Activated CD8-positive, alpha-beta memory T cell treated with anti-CD3 and anti-CD28 coated beads for 48 hours (primary cell): ENCODE data around the gene STKLD1.
A peak's percentile ranks its signal among the peaks of the same experiment; 100 is the strongest.
"Not testable (repeated sequence)": the region's sequence is repeated elsewhere in the genome, so short reads cannot be mapped to it uniquely, and the experiment has no call there.

ENCODE experiments used
- DNase-seq, 3 experiments: peaks; one replicate each; pipeline ENCODE4 v3.0.0-alpha.2; 2020; ENCODE audit warnings: low read depth in 2 of 3, low spot score in 2 of 3

Gene STKLD1

DNA sequence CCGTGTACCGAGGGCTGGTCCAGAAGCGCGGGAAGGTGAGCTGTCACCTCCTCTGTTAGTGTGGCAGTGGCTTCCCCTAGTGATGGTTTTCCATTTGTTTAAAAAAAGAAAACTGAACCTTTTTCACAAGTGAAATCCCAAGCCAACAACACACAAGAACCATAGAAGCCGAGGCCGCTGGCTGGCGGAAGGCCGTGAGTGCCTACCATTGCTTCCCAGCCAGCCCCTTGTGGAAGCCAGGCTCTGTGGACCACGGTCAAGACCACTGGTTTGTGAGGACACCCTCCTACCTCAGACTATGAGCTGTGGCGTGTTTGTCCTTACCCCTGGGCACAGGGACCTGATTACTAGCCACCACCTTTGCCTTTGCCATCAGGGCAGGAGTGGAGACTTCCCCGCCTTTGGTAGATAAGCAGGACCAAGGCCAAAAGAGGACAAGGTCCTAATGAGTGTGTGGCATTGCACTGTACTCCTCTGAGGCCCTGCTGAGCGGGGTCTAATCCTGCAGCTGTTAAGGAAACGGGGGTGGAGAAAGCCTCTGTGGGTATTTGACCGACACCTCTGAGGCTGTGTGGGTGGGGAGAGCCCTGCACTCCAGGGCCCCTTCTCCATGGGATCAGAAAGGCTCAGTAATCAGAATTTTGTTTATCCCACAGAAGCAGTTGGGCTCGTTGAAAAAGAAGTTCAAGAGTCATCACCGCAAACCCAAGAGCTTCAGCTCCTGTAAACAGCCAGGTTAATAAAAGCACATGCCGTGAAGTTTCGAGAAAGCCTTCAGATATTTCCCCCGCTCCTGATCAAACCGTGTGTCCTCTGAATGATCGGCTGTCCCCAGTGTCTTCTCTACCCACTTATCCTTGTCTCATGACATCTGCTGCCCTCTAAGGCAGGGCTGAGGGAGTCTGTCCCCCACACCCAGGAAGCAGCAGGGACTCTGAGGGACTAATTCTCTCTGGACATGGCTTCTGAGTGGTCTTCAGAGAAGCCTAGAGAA is 15.5 kb upstream of the STKLD1 start:
- DNase-seq, result no peak

DNA sequence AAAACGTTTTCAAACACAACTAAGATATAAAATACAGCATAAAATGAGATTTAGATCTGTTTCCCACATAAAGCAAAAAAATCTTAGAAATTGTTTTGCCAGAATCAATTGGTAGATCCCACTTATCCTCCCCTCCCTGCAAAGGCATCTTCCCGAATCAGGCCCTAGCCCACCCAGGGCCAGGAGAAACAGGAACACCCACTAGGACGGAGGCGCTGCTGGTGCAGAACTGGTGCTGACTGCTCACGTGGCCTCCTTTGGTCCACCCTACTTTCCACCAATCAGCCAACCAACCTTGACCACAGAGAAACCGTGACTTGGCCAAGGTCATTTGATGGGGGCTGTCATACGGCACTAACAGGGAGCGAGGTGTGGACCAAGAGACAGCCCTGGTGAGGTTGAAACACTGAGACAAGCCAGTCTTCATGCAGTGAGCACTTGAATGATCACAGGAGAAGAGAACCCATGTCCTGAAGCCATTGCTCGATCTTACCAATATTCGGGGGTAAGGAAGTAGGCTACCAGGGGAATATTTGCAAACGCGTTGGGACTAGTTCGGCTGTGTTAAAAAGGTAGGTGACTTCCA is 14.6 kb upstream of the STKLD1 start:
- no peak for DNase-seq

DNA sequence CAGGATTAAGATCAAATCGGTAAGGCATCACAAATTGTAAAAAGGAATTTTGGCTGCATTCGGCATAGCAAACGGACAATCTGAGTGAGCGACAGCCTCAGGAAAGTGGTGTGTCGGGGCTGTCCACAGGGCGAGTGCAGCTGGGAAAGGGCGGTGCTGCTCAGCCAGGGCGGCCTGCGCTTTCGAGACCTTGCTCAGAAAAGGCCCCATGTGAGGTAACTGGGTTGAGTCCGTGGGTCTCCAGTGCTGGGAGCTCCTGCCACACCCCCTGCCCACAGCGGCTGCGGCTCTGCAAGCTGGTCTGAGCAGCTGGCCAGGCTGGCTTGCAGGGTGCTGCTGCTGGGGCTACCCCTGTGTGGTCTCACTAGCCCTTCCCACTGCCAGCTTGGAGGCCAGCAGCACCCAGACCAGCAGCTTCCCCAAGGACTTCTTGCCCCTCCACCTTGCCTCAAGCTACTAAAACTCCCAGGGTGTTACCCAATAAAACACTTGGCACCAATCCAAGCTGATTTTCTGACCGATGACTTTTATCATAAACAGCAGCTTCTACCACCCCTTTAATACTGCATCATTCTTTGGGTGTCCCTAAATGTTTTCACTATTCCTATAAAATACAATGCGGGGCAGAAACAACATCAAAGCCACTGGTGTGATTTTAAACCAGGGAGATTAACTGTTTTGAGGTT is 13.7 kb upstream of the STKLD1 start:
- DNase-seq, result no peak

DNA sequence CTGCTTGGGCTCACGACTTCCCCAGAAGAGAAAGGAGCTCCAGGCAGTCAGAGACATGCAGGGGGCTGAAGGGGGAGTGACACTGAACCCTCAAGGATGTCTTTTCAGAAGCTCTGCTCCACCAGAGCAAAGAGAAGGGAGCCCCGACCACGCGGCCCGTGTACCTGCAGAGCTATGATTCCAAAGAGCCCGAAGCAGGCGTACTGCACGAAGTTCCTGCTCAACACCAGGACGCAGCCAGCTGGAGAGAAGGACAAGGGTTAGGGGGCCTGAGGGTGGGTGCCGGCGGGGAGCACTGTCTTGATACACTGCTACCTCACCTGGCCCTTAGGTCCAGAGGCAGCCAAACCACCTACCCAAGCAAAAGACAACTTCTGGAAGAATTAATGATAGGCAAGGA is 9.7 kb upstream of the STKLD1 start:
- DNase-seq, result no peak

DNA sequence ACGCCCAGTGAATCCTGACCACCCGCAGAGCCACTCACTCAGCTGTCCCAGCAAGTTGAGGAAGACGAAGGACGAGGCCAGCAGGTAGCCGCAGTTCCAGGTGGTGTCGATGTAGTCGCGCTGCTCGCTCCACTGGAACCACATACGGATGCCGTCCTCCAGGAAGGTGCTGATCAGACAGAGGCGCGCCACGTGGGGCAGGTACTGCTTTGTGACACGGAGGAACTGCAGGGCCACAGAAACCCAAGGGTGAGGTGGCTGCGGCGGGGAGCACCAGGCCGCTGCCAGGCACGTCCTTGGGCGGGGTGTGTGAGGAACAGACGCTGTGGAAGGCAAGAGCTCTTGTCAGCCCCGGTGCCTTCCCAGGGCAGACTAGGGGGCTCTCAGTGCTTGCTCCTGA is 8.9 kb upstream of the STKLD1 start:
- no peak for DNase-seq

DNA sequence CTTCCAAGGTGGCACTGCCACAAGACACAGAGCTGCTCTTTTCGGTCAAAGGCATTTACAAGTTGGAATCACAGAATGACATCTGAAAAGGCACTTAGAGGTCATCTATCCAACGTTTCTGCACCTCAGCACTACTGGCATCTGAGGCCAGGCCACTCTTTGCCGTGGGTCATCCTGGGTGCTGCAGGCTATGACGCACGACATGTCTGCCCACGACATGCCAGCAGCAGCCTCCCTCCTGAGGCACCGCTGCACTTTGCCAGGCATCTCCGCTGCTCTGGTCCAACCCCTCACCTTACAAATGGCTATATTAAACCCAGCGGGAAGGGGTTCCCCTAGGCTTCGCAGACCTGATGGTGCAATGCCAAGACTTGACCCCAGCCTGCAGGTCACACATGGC is 8.4 kb upstream of the STKLD1 start:
- DNase-seq, result no peak

DNA sequence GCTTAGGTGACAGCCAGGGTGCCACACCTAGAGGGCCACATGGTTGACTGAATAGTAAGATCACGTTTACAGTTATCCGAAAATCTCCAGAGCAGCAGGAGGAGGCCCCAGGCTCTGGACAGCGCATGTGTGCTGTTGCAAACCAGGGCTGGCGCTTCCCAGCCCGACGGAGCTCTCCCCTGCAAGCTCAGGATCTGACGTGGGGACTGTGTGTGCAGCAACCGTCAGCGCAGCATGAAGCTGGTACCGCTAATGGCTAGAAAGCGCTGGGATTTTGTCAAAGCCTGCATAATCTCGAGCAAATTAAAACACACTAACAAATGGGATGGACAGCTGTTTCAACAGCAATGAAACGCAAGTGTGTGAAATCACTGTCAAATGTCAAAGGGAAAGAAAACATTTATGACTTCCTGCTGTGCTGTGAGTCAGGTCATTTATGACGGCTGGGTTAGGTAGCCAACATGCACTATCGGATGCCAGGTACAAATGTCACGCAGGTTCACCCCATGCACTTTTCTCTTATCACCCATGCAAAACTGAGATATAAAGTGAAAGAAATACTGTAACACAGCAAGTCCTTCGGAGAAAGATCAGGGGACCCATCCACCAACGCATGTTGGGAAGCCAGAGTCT is 7.8 kb upstream of the STKLD1 start:
- DNase-seq, result no peak

DNA sequence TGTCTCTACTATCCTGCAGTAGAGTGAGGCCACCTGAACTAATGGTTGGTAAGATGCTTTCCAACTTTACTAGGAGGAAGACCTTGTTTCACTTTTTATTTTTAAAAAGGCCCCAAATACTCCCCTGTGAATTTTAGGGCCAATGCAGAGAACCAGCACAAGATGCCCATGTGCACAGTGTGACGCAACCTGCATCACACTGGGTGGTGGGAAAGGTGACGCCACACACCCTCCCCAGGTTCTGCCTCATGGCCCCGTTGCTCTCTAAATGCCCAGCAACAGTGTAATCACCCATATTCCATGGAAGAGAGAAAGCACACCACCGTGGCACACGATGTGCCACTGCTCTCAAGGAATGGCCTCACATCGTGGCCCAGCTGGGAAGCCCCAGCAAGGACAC is 6.7 kb upstream of the STKLD1 start:
- DNase-seq, result no peak

DNA sequence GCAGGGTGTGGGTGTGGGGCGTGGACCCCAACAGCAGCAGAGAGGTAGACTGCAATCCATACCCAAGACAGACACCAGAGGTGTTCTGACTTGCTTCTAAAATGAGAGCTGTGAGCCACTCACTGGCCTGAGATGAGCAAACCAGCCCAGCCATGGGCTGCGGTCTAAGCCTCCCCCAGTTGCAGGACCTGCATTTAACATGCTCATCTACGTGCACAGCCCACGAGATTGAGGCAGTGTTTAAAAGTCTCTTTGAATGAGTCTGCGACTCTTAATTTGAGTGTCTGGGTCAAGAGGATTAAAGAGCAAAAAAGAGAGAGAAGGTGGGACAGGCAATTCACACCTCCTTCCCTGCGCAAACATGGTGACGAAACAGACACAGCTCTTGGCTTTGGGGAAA is 6.2 kb upstream of the STKLD1 start:
- no peak for DNase-seq

DNA sequence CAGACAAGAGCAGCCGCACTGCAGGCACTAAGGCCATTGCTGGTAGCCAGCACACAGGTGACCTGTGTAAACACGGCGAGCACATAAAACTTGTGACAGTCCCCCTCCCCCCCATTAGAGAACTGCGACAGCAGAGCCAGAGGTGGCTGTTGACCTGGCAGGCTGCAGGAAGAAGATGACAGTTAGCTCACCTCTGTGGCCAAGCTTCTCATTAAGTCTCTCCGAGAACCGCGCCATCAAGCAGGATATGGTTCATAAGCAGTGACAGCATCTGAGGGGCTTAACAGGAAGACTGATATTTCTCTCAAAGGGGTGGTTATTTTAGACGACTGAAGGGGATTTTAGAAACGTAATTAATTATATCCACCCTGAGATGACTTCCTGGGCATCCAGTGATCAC is 5.5 kb upstream of the STKLD1 start:
- no peak for DNase-seq

DNA sequence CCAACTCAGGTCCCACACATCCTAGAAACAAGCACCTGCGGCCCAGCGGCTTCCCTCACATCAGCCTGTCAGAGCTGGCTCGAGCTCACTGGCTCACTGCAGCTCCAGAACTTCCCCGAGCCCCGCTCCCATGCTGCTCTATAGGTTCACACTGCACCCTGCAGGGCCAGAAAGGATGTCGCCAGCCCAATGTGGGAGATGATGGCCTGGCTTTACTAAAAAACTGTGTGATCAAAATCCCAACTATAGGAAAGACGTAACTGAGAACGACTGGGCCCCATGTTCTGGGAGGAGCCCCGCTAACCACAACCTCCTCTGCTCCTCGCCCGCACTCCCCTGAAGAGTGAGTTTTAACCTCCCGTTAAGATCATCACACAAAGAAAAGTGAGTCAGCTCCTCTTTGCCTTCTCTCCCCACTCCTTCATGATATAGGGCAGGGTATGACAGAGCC is 4.9 kb upstream of the STKLD1 start:
- peak in 1 of 3 experiments; percentile 59 for DNase-seq

DNA sequence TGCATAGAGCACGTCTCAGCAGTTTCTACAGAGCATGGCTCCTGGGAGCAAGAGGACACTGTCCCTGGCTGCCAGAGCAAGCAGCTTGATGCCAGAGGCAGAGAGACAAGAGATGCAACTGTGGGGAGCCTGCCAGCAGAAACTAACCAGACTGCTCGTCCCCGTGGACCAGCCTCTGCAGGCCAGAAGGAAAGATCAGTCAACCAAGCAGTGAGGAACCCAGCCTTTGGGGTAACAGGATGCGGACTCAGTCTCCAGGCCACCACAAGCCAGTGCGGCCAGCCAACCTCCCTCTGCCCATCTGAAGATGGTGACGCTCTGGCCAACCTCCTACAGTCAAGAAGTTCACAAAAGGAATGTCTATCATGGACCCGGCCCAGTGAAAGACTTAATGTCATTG is 4.0 kb upstream of the STKLD1 start:
- no peak for DNase-seq

DNA sequence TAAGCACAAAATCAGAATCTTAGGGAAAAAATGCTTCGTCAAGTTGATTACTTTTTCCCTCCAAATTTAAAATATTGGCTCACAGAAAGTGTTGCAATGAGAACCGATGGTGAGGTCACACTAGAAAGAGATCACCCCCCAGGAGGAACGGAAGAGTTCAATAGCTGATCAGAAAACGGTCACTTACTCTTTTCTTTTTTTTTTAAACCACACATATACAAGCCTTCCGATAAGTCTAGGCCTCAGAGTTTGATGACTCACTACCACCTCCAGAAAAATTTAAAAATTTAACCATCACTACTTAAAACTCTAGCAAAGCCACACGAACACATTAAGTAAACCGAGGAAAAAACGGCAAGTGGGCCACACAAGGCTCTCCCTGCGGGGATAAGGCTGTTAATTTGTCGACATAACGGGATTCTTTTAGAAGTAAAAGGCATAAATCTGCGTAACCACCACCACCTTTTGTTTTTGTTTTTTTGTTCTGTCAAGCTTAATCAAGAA is 1.5 kb upstream of the STKLD1 start:
- no peak for DNase-seq

DNA sequence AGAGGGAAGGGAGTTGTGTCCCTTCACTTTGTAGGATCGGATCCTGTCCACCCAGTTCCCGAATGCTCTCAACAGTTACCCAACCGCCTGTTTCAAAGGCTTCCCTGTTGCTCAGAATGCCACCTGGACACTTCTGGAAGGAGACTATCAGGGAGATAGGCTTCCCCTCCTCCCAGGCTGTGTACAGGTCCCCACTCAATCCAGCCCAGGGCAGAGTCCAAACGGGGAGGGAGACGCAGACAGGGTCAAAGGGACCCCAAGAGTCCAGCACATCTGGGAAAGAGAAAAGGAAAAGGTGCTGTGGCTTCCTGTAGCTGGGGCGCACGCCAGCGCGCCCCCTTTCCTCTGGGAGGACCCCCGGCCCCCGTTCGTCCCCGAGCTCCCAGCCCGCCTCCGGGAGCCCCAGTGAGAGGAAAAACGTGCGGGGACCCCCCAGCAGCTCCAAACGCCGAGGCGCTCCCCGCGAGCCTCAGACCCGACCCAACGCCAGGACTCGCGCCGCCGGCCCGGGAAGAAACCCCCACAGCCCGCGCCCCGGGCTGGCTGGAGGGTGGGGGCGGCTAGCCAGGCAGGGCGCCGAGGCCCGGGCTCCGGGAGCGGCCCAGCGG is 946 bp upstream of the STKLD1 start:
- DNase-seq, result no peak

DNA sequence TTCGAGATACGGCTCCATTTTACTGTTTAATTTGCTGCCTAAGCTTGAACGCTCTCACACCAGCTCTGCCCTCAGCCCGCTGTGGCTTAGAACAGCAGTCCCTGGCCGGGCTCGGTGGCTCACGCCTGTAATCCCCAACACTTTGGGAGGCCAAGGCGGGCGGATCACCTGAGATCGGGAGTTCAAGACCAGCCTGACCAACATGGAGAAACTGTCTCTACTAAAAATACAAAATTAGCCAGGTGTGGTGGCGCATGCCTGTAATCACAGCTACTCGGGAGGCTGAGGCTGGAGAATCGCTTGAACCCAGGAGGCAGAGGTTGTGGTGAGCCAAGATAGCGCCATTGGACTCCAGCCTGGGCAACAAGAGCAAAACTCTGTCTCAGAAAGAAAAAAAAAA is 1.1 kb downstream of the STKLD1 start:
- not testable (repeated sequence) for DNase-seq

DNA sequence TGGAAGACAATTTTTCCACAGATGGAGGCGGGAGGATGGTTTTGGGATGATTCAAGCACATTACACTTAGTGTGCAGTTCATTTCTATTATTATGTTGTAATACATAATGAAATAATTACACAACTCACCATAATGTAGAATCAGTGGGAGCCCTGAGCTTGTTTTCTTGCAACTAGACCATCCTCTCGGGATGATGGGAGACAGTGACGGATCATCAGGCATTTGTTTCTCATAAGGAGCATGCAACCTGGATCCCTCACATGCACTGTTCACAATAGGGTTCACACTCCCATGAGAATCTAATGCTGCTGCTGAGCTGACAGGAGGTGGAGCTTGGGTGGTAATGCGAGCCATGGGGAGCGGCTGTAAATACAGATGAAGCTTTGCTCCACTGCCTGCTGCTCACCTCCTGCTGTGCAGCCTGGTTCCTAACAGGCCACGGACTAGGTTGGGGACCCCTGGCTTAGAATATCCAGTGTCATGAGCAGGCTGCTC is 1.6 kb downstream of the STKLD1 start:
- DNase-seq, result no peak

DNA sequence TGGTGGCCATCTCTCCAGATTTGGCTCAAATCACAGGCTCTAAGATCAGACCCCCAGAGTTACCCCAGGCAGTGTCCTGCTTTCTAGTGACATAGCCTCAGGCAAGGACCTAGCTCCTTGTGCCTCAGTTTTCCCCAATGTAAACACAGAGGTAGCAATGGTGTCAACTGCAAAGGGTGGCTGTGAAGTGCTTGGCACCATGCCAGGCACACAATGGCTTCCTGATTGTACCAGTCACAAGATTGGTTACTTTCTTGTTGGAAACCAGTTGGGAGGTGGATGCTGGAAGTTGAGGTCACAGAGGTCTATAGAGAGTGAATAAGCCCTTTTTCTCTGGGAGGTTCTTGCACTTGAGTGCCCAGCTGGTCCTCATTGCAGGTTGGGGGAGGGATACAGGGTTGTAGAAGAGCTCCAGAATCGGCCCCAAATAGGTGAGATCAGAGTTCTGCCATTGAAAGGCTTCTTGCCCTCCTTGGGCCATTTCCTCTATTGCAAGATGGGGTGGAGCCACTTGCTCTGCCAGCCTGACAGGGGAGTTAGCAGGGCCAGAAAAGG is 2.3 kb downstream of the STKLD1 start:
- DNase-seq, result no peak

DNA sequence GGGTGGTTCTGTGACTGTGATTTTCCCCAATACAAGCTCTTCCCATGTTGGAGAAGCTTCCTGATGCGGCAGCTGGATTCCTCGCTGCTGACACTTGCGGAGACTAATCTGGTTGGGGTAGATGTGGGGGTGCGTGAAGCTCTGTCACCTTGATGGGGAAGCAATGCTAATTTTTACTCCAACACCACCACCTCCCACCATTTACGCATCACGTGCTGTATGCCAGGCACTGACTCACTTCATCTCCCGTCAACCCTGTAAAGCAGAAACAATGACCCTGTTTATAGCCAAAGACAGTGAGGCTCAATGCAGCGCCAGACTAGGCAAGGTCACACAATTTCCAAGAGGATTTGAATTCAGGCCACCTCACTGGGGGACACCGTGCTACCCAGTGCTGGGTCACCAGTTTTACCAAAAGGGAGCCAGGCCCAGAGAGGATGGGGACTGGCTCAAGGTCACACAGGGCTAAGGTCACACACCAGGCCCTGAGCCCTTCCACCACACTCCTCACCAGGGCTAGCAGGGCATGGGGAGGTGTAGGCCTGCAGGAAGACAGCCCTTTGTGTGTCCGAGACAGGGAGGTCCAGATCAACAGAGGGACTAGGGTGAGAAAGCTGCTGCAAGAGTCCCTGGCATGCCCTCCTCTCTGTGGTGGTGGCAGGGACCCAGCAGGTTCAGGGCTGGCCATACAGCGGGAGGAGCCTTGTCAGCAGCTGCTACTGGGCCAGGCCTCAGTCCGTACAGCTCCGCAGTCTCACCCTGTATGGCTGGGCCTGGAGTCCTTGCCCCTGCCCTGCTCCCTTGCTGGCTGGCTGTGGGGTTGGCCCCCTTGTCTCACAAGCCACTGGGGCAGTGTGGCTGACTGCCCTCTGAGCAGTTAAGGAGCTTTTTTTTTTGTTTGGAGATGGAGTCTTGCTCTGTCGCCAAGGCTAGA is 3.3 kb downstream of the STKLD1 start:
- DNase-seq, result no peak

DNA sequence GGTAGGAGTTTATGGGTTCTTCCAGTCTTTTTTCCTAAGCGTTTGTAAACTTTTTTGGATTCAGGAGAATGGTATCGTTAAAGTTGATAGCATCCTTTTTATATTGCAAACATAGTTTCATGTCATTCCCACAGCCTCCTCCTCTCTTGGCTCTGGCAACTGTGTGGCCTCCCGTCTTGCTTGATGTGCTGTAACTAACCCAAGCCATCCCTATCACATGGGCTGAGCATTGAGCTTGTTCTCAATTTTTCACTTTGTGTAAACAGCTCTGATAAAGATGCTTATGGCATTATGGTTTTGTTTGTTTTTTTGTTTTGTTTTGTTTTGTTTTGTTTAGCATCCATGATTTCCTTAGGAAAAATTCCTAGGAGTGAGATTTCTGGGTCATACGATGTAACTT is 4.6 kb downstream of the STKLD1 start:
- no peak for DNase-seq
